GM12865 (cell line): ENCODE data around the gene KMT2A.

Source experiments
- DNase-seq: peaks from one replicate; pipeline ENCODE4 v3.0.0; 2010; ENCODE audit warnings: low read depth
- H3K4me3 ChIP-seq: 2 replicates; pipeline ENCODE4 v1.5.1; 2011; ENCODE audit warnings: mild to moderate bottlenecking, low read depth, low read length, control low read depth
- TF ChIP-seq, protein P1 (sequence below): IDR thresholded peaks from 2 replicates; pipeline ENCODE4 v1.5.1; 2011; ENCODE audit warnings: low read length, control low read depth, low read depth, inconsistent platforms; ENCODE audit not compliant: insufficient read depth; ENCODE audit errors: missing control alignments

KMT2A gene

DNA sequence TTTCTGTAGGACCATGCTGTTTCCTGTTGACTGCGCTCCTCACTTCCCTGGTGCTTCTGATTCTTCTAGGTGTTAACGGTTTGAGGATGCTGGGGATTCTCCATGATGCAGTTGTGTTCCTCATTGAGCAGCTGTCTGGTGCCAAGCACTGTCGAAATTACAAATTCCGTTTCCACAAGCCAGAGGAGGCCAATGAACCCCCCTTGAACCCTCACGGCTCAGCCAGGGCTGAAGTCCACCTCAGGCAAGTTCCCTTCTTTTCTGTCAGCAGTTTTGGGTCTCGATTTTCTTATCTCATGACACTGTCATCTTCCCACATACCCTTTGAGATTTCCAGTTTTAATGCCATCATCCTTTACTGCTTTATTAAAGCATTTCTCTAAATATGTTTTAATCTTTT is 83.3 kb downstream of the KMT2A start:
- DNase-seq: no peak
- H3K4me3 ChIP-seq: no peak overlapping the region
- TF ChIP-seq, protein P1, sequence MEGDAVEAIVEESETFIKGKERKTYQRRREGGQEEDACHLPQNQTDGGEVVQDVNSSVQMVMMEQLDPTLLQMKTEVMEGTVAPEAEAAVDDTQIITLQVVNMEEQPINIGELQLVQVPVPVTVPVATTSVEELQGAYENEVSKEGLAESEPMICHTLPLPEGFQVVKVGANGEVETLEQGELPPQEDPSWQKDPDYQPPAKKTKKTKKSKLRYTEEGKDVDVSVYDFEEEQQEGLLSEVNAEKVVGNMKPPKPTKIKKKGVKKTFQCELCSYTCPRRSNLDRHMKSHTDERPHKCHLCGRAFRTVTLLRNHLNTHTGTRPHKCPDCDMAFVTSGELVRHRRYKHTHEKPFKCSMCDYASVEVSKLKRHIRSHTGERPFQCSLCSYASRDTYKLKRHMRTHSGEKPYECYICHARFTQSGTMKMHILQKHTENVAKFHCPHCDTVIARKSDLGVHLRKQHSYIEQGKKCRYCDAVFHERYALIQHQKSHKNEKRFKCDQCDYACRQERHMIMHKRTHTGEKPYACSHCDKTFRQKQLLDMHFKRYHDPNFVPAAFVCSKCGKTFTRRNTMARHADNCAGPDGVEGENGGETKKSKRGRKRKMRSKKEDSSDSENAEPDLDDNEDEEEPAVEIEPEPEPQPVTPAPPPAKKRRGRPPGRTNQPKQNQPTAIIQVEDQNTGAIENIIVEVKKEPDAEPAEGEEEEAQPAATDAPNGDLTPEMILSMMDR: no peak

DNA sequence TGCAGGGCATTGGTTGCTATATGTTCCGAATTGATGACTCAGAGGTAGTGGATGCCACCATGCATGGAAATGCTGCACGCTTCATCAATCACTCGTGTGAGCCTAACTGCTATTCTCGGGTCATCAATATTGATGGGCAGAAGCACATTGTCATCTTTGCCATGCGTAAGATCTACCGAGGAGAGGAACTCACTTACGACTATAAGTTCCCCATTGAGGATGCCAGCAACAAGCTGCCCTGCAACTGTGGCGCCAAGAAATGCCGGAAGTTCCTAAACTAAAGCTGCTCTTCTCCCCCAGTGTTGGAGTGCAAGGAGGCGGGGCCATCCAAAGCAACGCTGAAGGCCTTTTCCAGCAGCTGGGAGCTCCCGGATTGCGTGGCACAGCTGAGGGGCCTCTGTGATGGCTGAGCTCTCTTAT is 85.6 kb downstream of the KMT2A start:
- TF ChIP-seq, protein P1: no peak
- H3K4me3 ChIP-seq: no peak overlapping the region
- peak; percentile 68 for DNase-seq

DNA sequence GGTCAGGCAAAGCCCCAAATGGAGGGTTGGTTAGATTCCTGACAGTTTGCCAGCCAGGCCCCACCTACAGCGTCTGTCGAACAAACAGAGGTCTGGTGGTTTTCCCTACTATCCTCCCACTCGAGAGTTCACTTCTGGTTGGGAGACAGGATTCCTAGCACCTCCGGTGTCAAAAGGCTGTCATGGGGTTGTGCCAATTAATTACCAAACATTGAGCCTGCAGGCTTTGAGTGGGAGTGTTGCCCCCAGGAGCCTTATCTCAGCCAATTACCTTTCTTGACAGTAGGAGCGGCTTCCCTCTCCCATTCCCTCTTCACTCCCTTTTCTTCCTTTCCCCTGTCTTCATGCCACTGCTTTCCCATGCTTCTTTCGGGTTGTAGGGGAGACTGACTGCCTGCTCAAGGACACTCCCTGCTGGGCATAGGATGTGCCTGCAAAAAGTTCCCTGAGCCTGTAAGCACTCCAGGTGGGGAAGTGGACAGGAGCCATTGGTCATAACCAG is 86.3 kb downstream of the KMT2A start:
- H3K4me3 ChIP-seq: no peak overlapping the region
- no peak for DNase-seq
- TF ChIP-seq, protein P1: no peak

DNA sequence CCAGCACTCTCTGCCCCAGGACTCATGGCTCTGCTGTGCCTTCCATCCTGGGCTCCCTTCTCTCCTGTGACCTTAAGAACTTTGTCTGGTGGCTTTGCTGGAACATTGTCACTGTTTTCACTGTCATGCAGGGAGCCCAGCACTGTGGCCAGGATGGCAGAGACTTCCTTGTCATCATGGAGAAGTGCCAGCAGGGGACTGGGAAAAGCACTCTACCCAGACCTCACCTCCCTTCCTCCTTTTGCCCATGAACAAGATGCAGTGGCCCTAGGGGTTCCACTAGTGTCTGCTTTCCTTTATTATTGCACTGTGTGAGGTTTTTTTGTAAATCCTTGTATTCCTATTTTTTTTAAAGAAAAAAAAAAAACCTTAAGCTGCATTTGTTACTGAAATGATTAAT is 88.1 kb downstream of the KMT2A start:
- H3K4me3 ChIP-seq: no peak overlapping the region
- no peak for DNase-seq
- TF ChIP-seq, protein P1: no peak

DNA sequence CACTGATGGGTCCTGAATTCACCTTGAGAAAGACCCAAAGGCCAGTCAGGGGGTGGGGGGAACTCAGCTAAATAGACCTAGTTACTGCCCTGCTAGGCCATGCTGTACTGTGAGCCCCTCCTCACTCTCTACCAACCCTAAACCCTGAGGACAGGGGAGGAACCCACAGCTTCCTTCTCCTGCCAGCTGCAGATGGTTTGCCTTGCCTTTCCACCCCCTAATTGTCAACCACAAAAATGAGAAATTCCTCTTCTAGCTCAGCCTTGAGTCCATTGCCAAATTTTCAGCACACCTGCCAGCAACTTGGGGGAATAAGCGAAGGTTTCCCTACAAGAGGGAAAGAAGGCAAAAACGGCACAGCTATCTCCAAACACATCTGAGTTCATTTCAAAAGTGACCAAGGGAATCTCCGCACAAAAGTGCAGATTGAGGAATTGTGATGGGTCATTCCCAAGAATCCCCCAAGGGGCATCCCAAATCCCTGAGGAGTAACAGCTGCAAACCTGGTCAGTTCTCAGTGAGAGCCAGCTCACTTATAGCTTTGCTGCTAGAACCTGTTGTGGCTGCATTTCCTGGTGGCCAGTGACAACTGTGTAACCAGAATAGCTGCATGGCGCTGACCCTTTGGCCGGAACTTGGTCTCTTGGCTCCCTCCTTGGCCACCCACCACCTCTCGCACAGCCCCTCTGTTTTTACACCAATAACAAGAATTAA is 88.6 kb downstream of the KMT2A start:
- TF ChIP-seq, protein P1: no peak
- no peak for DNase-seq
- no peak overlapping the region for H3K4me3 ChIP-seq

DNA sequence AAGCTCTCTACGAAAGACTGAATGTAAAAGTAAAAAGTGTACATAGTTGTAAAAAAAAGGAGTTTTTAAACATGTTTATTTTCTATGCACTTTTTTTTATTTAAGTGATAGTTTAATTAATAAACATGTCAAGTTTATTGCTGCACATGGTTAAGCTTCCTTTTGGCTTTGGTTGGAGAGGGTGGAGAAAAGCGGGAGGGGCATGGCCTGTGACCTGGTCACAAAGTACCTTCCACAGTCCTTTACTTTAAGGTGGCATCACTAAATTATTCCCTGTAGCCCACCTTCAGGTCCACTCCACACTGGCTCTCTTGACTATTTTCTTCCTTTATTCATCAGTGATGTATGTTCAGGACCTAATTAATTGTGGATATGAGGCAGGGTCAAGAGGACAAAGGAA is 90.4 kb downstream of the KMT2A start:
- no peak overlapping the region for H3K4me3 ChIP-seq
- TF ChIP-seq, protein P1: no peak
- DNase-seq: no peak

DNA sequence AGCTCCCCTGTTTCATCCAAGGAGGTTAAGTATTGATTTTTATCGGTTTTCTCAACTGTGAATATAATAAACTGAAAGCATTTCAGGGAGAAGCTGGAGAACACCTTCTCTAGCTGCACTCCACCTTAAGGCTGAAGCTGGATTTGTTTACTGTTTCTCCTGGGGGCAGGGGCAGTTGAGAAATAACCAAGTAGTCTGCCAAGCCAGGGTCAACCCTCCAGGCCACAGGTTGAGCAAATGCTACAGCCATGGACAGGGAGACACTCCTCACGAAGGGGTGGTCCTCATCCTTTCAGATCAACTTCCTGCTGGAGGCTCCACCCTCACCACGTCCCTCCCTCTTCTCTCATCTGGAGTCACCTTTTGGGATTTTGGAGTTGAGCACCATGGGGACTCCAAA is 90.8 kb downstream of the KMT2A start, which contains the start of gene TTC36:
Gene TTC36, plus strand, starts transcription at position 366 of the 400 bp plus-strand sequence. Its CDS starts 21 bp downstream, at position 387.
- TF ChIP-seq, protein P1: no peak
- DNase-seq: no peak
- no peak within 1 kb of the TSS for H3K4me3 ChIP-seq
